Hepatic stellate cell (primary cell): ENCODE data around the gene PFKM.

Source experiments
- DNase-seq: peaks from one replicate; pipeline ENCODE4 v3.0.0; 2011; ENCODE audit warnings: low spot score

The PFKM gene

GRCh38 chr12:48157018-48157888 is 38.1 kb downstream of the PFKM start, which contains the start of gene ASB8:
ASB8 (minus strand) TSS chr12:48157515; CDS start chr12:48153496, 4,019 bp downstream.
- peak; percentile 96 for DNase-seq

GRCh38 chr12:48157889-48158370 is 38.8 kb downstream of the PFKM start:
- no peak for DNase-seq

GRCh38 chr12:48160046-48160445 is 40.9 kb downstream of the PFKM start:
- DNase-seq: no peak

GRCh38 chr12:48160807-48161206 is 41.6 kb downstream of the PFKM start:
- DNase-seq: no peak

- no peak for DNase-seq
Observed at GRCh38 chr12:48163150-48163747, 44.1 kb downstream of the PFKM start.

GRCh38 chr12:48164451-48164850 is 45.3 kb downstream of the PFKM start:
- DNase-seq: no peak

- DNase-seq: peak; percentile 45
Observed at GRCh38 chr12:48165089-48165981, 46.2 kb downstream of the PFKM start.

- no peak for DNase-seq
Observed at GRCh38 chr12:48169011-48169410, 49.8 kb downstream of the PFKM start.

GRCh38 chr12:48175613-48176416 is 56.7 kb downstream of the PFKM start:
- DNase-seq: no peak

GRCh38 chr12:48176417-48176751 is 57.2 kb downstream of the PFKM start:
- DNase-seq: no peak

GRCh38 chr12:48177982-48178381 is 58.8 kb downstream of the PFKM start:
- DNase-seq: no peak

- DNase-seq: no peak
Observed at GRCh38 chr12:48179466-48179865, 60.3 kb downstream of the PFKM start.

- no peak for DNase-seq
Observed at GRCh38 chr12:48180424-48180823, 61.3 kb downstream of the PFKM start.

GRCh38 chr12:48180857-48181495 is 61.8 kb downstream of the PFKM start:
- DNase-seq: no peak

GRCh38 chr12:48182631-48183030 is 63.5 kb downstream of the PFKM start:
- DNase-seq: peak; percentile 16

- DNase-seq: peak; percentile 76
Observed at GRCh38 chr12:48183091-48183875, 64.1 kb downstream of the PFKM start, which contains the start of gene CCDC184. CCDC184 (plus strand) TSS chr12:48183644; CDS start chr12:48184123, 479 bp downstream.

GRCh38 chr12:48183876-48184548 is 64.8 kb downstream of the PFKM start:
- no peak for DNase-seq

GRCh38 chr12:48184549-48184922 is 65.4 kb downstream of the PFKM start:
- DNase-seq: no peak

- no peak for DNase-seq
Observed at GRCh38 chr12:48185181-48185919, 66.2 kb downstream of the PFKM start.
